ENCODE results near the gene HIVEP3.

Gene HIVEP3

DNA sequence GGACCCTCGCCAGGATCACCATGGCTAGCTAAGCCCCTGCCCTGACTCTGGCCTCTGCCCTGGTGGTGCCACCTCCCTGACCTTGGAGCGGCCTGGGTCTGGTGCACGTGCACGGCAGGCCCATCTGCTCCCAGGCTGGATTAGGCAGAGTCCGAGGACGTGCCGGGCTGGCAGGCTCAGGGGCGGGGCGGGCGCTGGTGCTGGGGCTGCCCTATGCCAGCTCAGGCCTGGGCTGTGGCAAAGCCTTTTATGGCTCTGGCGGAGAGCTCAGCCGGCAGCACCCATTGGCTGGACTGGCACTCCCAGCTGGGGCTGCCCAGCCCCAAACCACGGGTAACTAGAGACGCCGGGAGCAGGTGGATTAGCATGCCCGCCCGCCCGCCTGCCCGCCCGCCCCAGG, 417.1 kb downstream of the HIVEP3 start:
- CTCF ChIA-PET, result interaction anchor here (3.2 to 10.2 kb wide), 2 partner anchors 9 to 14 kb away, joined by 17 to 77 read pairs; no protein-coding TSS in a partner anchor

DNA sequence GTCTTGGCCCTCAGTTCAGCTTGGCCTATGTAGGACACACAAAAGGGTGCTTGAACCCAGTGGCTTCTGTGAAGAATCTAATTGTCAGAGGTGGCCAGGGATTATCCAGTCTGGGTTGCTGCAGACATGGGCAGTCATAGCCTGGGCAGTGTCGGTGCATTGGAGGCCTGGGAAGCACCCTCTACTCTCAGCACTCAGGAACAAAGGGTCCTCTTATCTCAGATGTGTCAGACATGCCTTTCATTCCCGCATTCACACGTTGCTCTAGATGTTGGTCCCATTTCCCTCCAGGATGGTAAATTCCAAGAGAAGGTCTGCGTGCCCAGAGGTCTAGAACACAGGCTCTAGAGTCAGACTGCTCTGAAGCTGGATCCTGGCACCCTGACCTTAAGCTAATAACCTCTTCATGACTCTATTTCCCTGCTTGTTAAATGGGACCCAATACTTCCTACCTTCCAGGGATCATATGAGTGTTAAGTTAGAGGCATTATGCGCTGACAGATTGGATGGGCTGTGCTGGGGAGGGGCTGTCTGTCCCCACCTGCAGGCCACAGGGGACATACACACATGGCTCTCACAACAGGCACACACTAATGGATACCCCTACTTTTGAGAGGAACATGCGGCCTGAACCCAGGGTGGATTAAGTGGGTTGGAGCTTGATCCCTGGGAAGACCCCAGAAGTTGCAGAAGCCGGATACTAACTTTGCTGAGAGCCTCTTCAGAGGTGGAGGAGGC, 417.8 kb downstream of the HIVEP3 start:
- POLR2A ChIA-PET, result no interaction called here
- CTCF ChIA-PET, result interaction anchor here (1.6 to 10.2 kb wide), 3 partner anchors 9 to 15 kb away, joined by 3 to 77 read pairs (median 17); no protein-coding TSS in a partner anchor
- TF ChIP-seq, protein P1, sequence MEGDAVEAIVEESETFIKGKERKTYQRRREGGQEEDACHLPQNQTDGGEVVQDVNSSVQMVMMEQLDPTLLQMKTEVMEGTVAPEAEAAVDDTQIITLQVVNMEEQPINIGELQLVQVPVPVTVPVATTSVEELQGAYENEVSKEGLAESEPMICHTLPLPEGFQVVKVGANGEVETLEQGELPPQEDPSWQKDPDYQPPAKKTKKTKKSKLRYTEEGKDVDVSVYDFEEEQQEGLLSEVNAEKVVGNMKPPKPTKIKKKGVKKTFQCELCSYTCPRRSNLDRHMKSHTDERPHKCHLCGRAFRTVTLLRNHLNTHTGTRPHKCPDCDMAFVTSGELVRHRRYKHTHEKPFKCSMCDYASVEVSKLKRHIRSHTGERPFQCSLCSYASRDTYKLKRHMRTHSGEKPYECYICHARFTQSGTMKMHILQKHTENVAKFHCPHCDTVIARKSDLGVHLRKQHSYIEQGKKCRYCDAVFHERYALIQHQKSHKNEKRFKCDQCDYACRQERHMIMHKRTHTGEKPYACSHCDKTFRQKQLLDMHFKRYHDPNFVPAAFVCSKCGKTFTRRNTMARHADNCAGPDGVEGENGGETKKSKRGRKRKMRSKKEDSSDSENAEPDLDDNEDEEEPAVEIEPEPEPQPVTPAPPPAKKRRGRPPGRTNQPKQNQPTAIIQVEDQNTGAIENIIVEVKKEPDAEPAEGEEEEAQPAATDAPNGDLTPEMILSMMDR (IDR thresholded peaks at IDR 0.05; ENCODE audit: control extremely low read depth, extremely low read depth, low read depth, missing control alignments), result no peak
- DNase-seq (ENCODE audit: extremely low spot score), result no peak

More for the DNA sequence above, 417.1 kb downstream of the HIVEP3 start:
- POLR2A ChIA-PET, result no interaction called here
- DNase-seq (ENCODE audit: extremely low spot score), result no peak
- TF ChIP-seq, protein P1 (IDR thresholded peaks at IDR 0.05; ENCODE audit: control extremely low read depth, extremely low read depth, low read depth, missing control alignments), result no peak

DNA sequence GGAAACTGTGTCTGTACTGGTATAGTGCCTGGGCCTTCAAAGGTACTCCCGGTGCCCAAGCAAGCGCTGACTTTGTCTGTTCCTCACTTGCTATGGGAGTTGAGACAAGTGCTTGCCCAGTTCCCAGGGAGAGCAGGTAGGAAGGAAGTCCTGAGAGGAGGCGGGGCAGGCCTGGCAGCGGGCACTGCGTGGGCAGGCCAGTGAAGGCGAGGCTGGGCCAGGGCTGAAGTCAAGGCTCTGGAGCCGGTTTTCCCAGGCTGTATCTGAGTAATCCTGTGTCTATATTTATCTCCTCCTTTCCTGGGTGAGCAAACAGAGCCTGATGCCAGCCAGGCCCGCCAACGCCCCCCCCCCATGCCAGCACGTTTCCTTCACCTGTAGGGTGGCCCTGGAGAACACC, 418.3 kb downstream of the HIVEP3 start:
- POLR2A ChIA-PET, result no interaction called here
- no peak for DNase-seq (ENCODE audit: extremely low spot score)
- TF ChIP-seq, protein P1 (IDR thresholded peaks at IDR 0.05; ENCODE audit: control extremely low read depth, extremely low read depth, low read depth, missing control alignments), result no peak
- CTCF ChIA-PET, result interaction anchor here (1.6 to 10.2 kb wide), 2 partner anchors 11 to 16 kb away, joined by 3 to 77 read pairs; no protein-coding TSS in a partner anchor

DNA sequence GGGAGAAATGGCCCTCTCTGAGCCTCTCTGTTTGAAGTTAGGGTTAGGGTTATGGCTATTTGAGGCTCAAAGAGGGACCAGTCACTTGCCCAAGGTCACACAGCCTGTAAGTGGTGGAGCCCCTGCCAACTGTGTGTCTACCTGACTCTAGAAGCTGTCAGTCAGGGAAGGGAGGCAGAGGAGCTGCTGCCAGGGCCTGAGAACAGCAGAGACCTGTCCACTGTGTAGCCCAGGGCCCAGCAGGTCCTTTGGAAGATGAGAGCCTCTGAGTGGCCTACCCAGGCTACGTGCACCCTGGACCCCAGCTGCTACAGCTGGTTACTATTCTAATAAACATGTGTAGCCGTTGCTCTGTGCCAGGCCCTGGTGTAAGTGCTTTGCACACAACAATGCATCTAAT, 419.1 kb downstream of the HIVEP3 start:
- ChIA-PET CTCF (interaction anchor here (1.0 to 10.6 kb wide), 5 partner anchors 9 to 19 kb away, joined by 3 to 104 read pairs (median 3); partner anchors contain the start of gene EDN2), POLR2A (no interaction called here)
- DNase-seq (ENCODE audit: extremely low spot score), result no peak
- TF ChIP-seq, protein P1 (IDR thresholded peaks at IDR 0.05; ENCODE audit: control extremely low read depth, extremely low read depth, low read depth, missing control alignments), result no peak

DNA sequence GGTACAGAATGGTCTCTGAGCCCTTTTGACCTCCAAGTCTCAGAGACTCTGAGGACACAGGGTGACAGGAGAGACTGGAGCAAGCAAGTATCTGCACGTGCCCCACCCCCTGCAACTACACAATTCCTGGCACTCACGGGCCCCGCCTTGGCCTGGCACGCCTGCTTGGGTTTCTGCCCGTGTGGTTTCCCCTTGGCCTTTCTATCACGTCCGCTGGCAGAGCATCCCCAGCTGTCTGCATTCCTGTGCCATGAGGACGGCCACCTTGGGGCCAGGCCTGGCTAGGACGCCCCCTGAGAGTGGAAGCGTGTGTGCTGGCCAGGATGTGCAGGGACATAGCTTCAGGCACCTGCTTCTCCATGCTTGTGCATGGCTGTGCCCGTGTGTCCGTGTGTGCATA, 419.9 kb downstream of the HIVEP3 start:
- ChIA-PET CTCF (interaction anchor here (1.2 to 10.6 kb wide), 4 partner anchors 10 to 19 kb away, joined by 3 to 104 read pairs (median 42); partner anchors contain the start of gene EDN2), POLR2A (no interaction called here)
- TF ChIP-seq, protein P1 (IDR thresholded peaks at IDR 0.05; ENCODE audit: control extremely low read depth, extremely low read depth, low read depth, missing control alignments), result no peak
- no peak for DNase-seq (ENCODE audit: extremely low spot score)

DNA sequence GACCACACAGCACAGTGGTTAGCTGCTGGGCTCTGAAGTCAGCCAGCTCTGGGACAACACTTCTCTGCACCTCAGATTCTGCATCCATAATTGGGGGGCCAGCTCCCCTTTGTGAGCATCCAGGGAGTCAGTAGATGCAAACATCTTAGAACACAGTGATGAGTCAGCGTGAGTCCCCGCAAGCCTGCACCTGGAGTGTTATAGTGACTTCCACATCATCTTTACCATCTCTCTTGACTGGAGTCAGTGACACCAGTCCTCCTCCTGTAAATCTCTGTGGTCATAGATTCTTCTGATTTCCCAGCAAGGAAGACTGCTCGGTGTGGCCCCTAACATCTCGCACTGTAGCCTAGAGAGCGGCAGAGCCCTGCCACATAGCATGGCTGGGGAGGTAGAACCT, 420.3 kb downstream of the HIVEP3 start:
- POLR2A ChIA-PET, result no interaction called here
- TF ChIP-seq, protein P1 (IDR thresholded peaks at IDR 0.05; ENCODE audit: control extremely low read depth, extremely low read depth, low read depth, missing control alignments), result no peak
- CTCF ChIA-PET, result interaction anchor here (1.2 to 10.6 kb wide), 4 partner anchors 10 to 18 kb away, joined by 3 to 104 read pairs (median 42); partner anchors contain the start of gene EDN2
- no peak for DNase-seq (ENCODE audit: extremely low spot score)

Data from GM10248 (cell line).